ENCODE measurements around the gene SCAPER. TPM values are rescaled to one million over a fixed set of nuclear protein-coding genes. Genes with fewer than 3 reads are reported as not detected.

Gene SCAPER
- total RNA-seq, 4 donors from 2014 or later: 18.7 to 22.4 (median 19.2) TPM

DNA sequence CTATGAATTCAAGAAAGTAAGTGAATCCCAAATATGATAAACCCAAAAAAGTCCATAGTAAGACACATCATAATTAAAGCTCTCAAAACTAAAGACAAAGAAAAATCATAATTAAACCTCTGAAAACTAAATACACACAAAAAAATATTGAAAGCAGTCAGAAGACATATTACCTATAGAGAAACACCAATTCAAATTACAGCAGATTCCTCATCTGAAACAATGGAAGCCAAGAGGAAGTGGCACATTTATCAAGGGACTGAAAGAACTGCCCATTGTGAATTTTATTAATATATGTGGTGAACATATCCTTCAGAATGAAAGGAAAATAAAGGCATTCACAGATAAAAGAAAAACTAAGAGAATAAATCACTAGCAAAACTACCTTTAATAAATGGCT lies 128.2 kb downstream of the SCAPER start:
- intact Hi-C loops (cut with DNase I): no loop called here
- H3K27ac ChIP-seq (replicated peaks in 1 of 4): no peak overlapping the region
- H3K27me3 ChIP-seq: no peaks in the 10 kb centered on the region
- TF ChIP-seq, protein P1, sequence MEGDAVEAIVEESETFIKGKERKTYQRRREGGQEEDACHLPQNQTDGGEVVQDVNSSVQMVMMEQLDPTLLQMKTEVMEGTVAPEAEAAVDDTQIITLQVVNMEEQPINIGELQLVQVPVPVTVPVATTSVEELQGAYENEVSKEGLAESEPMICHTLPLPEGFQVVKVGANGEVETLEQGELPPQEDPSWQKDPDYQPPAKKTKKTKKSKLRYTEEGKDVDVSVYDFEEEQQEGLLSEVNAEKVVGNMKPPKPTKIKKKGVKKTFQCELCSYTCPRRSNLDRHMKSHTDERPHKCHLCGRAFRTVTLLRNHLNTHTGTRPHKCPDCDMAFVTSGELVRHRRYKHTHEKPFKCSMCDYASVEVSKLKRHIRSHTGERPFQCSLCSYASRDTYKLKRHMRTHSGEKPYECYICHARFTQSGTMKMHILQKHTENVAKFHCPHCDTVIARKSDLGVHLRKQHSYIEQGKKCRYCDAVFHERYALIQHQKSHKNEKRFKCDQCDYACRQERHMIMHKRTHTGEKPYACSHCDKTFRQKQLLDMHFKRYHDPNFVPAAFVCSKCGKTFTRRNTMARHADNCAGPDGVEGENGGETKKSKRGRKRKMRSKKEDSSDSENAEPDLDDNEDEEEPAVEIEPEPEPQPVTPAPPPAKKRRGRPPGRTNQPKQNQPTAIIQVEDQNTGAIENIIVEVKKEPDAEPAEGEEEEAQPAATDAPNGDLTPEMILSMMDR (IDR thresholded peaks at IDR 0.05): no peak
- TF ChIP-seq POLR2A (IDR thresholded peaks at IDR 0.05; ENCODE audit: low read depth) (no peak), EP300 (IDR thresholded peaks at IDR 0.05) (no peak), POLR2AphosphoS5 (IDR thresholded peaks at IDR 0.05) (no peak)
- no peak for DNase-seq (ENCODE audit: extremely low spot score)
- no peak overlapping the region for H3K4me3 ChIP-seq
- H3K36me3 ChIP-seq: peaks cover 0 to 23% (median 14%) of the 10 kb centered on the region in 4 donors
- peaks cover 0 to 7% (median 0%) of the 10 kb centered on the region in 4 donors for H3K9me3 ChIP-seq
- no peaks in the 10 kb centered on the region for H3K4me1 ChIP-seq

DNA sequence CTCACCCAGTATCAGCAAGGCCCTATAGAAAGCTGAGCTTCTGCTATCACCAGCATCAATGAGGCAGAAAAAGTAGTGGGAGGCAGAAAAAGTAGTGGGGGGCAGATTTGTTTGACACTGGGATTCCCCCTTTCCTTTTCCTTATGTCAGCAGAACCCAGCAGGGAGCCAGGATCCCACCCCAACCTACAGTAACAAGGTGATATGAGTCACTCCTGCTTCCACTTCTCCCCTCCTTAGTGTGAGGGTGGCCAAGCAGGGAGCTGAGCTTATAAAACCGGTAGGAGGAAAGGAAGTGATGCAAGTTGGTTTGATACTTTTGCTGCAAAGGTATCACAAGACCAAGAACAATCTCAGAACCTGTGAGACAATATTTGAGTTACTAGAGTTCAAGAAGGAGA lies 128.7 kb downstream of the SCAPER start:
- Histone ChIP-seq H3K9me3 (peaks cover 0 to 7% (median 0%) of the 10 kb centered on the region in 4 donors), H3K4me3 (no peak overlapping the region), H3K27me3 (no peaks in the 10 kb centered on the region), H3K36me3 (peaks cover 0 to 23% (median 14%) of the 10 kb centered on the region in 4 donors), H3K27ac (replicated peaks in 1 of 4) (no peak overlapping the region), H3K4me1 (no peaks in the 10 kb centered on the region)
- intact Hi-C loops (cut with DNase I): no loop called here
- 84% methylated on average over 1 of the region's 1 CpG for WGBS
- TF ChIP-seq POLR2AphosphoS5 (IDR thresholded peaks at IDR 0.05): no peak
- TF ChIP-seq, protein P1 (IDR thresholded peaks at IDR 0.05): no peak
- no peak for TF ChIP-seq POLR2A (IDR thresholded peaks at IDR 0.05; ENCODE audit: low read depth)
- TF ChIP-seq EP300 (IDR thresholded peaks at IDR 0.05): no peak
- no peak for DNase-seq (ENCODE audit: extremely low spot score)

DNA sequence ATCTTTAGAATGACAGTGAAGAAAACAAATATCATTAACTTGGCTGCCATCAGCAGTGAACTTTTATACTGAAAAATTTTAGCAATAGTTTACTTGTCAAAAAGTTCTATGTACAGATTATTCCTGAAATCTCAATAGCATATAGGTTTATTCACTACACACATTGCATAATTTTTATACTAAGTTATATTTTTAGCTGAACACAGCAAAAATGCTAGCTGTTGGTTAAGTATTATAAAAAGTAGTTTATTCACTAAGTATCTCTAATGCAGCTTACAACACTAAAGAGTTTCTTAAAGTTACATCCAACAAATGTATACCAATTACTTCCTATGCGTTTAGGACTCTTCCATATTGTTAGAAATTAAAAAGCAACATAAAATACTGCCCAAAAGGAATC lies 131.9 kb downstream of the SCAPER start:
- Histone ChIP-seq H3K4me1 (no peaks in the 10 kb centered on the region), H3K36me3 (peaks cover 0 to 14% (median 10%) of the 10 kb centered on the region in 4 donors), H3K9me3 (peaks cover 0 to 7% (median 0%) of the 10 kb centered on the region in 4 donors), H3K27ac (replicated peaks in 1 of 4) (no peak overlapping the region), H3K4me3 (no peak overlapping the region), H3K27me3 (no peaks in the 10 kb centered on the region)
- 92% methylated on average over 1 of the region's 1 CpG for WGBS
- intact Hi-C loops (cut with DNase I): no loop called here
- TF ChIP-seq, protein P1 (IDR thresholded peaks at IDR 0.05): no peak
- TF ChIP-seq EP300 (IDR thresholded peaks at IDR 0.05) (no peak), POLR2AphosphoS5 (IDR thresholded peaks at IDR 0.05) (no peak), POLR2A (IDR thresholded peaks at IDR 0.05; ENCODE audit: low read depth) (no peak)
- no peak for DNase-seq (ENCODE audit: extremely low spot score)

DNA sequence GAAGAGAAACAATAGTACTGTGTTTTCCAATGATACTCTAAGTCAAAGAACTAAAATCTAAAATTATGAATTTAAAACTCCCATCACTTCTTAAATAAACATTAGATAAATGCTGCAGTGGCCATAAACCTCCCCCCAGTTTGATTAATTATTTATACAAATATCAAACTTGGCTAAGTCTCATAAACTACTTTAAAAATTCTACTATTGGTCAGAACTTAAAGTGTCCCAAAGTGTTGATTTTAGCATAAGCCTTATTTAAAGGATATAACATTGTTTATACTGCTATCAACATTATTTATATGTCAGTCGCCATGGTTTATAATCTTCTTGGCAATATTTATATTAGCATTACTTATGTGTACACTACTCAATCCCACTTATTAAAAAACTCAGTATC lies 132.4 kb downstream of the SCAPER start:
- intact Hi-C loops (cut with DNase I): no loop called here
- WGBS: 33% methylated on average over 1 of the region's 1 CpG
- no peak for TF ChIP-seq POLR2AphosphoS5 (IDR thresholded peaks at IDR 0.05)
- TF ChIP-seq, protein P1 (IDR thresholded peaks at IDR 0.05): no peak
- TF ChIP-seq EP300 (IDR thresholded peaks at IDR 0.05): no peak
- no peak for TF ChIP-seq POLR2A (IDR thresholded peaks at IDR 0.05; ENCODE audit: low read depth)
- H3K27me3 ChIP-seq: no peaks in the 10 kb centered on the region
- no peak for DNase-seq (ENCODE audit: extremely low spot score)
- peaks cover 0 to 14% (median 10%) of the 10 kb centered on the region in 4 donors for H3K36me3 ChIP-seq
- H3K9me3 ChIP-seq: peaks cover 0 to 7% (median 0%) of the 10 kb centered on the region in 4 donors
- no peak overlapping the region for H3K4me3 ChIP-seq
- no peaks in the 10 kb centered on the region for H3K4me1 ChIP-seq
- no peak overlapping the region for H3K27ac ChIP-seq (replicated peaks in 1 of 4)

DNA sequence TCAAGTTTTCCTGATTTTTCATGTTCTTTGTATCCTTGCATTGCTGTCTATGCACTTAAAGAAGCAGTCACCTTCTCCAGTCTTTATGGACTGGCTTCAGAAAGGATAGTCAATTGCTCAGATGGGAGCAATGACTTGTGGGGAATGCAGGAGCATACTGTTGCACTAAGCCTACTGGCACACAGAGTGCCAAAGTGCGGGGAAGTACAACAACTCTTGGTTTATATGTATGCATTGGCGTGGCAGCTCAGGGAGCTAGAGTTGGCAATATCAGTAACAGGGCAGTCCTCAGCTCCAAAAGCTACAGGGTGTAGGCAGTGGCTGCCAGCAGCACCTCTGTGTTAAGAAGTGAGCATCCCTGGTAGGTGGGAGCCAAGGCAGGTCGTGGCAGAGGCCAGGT lies 141.1 kb downstream of the SCAPER start:
- H3K27me3 ChIP-seq: no peaks in the 10 kb centered on the region
- DNase-seq (ENCODE audit: extremely low spot score): no peak
- intact Hi-C loops (cut with DNase I): no loop called here
- H3K9me3 ChIP-seq: no peaks in the 10 kb centered on the region
- no peak overlapping the region for H3K4me3 ChIP-seq
- no peak for TF ChIP-seq POLR2AphosphoS5 (IDR thresholded peaks at IDR 0.05)
- H3K4me1 ChIP-seq: no peaks in the 10 kb centered on the region
- no peak overlapping the region for H3K27ac ChIP-seq (replicated peaks in 1 of 4)
- peaks cover 10 to 60% (median 33%) of the 10 kb centered on the region in 4 donors for H3K36me3 ChIP-seq
- WGBS: 83% methylated on average over 3 of the region's 3 CpGs

Measured in esophagus muscularis mucosa (tissue), 4 donors.